Vagina (tissue), 2 donors: ENCODE measurements around the gene SLC37A3. TPM values are rescaled to one million over a fixed set of nuclear protein-coding genes. Genes with fewer than 3 reads are reported as not detected.
"Not testable (repeated sequence)": the region's sequence is repeated elsewhere in the genome, so short reads cannot be mapped to it uniquely, and the experiment has no call there.

Experiments
- DNase-seq, 2 donors: peaks; one replicate each; pipeline ENCODE4 v3.0.0-alpha.2; 2017; ENCODE audit errors: extremely low spot score in 2 of 2
- H3K27ac ChIP-seq: fragments of 200-600 bp; sonication (generic); one replicate; pipeline ENCODE4 v1.5.1; 2019
- H3K27me3 ChIP-seq: fragments of 200-600 bp; sonication (generic); one replicate; pipeline ENCODE4 v1.5.1; 2019
- H3K36me3 ChIP-seq, 2 donors: fragments of 200-600 bp; sonication (generic); one replicate each; pipeline ENCODE4 v1.5.1; 2017 to 2019
- H3K4me1 ChIP-seq: fragments of 200-600 bp; sonication (generic); one replicate; pipeline ENCODE4 v1.5.1; 2019
- H3K4me3 ChIP-seq, 2 donors: fragments of 200-600 bp; sonication (generic); 1 replicate in 1 of 2; 2 replicates in 1 of 2; pipeline ENCODE4 v1.5.1; 2016 to 2019
- H3K9me3 ChIP-seq: fragments of 200-600 bp; sonication (generic); one replicate; pipeline ENCODE4 v1.5.1; 2019
- POLR2A ChIP-seq, 2 donors: fragments of 450-650 bp; IDR thresholded peaks; one replicate each; pipeline ENCODE4 v1.6.1; 2017; ENCODE audit warnings: antibody characterized with exemption in 2 of 2, mild to moderate bottlenecking in 2 of 2, moderate library complexity in 2 of 2
- POLR2AphosphoS5 ChIP-seq, 2 donors: sonication (generic); formaldehyde crosslinking; IDR thresholded peaks; one replicate each; pipeline ENCODE4 v1.9.0; 2017; ENCODE audit warnings: antibody characterized with exemption in 2 of 2, mild to moderate bottlenecking in 2 of 2, low read depth in 1 of 2; ENCODE audit not compliant: insufficient read depth in 1 of 2
- intact Hi-C: fragments of 100-400 bp; cut with DNase I; formaldehyde crosslinking; loops from one replicate; pipeline ENCODE4 v1.15.1; 2023
- total RNA-seq: library from RNA; depleted of rRNA; stranded (reverse); fragments of >200 nt; gene quantifications from one replicate; pipeline ENCODE4 v1.2.3, GENCODE V29; 2016
- TF ChIP-seq, protein P1 (sequence below), 3 experiments: fragments of 450-650 bp in 2 of 3; fragments of 200-600 bp in 1 of 3; sonication (generic) in 1 of 3; IDR thresholded peaks; one replicate each; pipeline ENCODE4 v1.5.1; 2017 to 2019; ENCODE audit warnings: antibody characterized with exemption in 3 of 3, mild to moderate bottlenecking in 2 of 3, moderate library complexity in 2 of 3

Gene SLC37A3
- total RNA-seq, 1 donor from 2014 or later = 80.8 TPM

GRCh38 chr7:140342727-140343514 lies 55.4 kb downstream of the SLC37A3 start:
- Histone ChIP-seq H3K4me3 (no peak overlapping the region), H3K36me3 (peaks cover 0 to 32% of the 10 kb centered on the region in 2 donors), H3K9me3 (no peaks in the 10 kb centered on the region), H3K4me1 (no peaks in the 10 kb centered on the region), H3K27me3 (no peaks in the 10 kb centered on the region), H3K27ac (no peak overlapping the region)
- intact Hi-C loops = no loop called here
- DNase-seq = no peak
- TF ChIP-seq POLR2AphosphoS5 (IDR thresholded peaks at IDR 0.05; ENCODE audit: insufficient read depth in 1 of 2, low read depth in 1 of 2) (no peak), POLR2A (IDR thresholded peaks at IDR 0.05) (no peak)
- TF ChIP-seq, protein P1, sequence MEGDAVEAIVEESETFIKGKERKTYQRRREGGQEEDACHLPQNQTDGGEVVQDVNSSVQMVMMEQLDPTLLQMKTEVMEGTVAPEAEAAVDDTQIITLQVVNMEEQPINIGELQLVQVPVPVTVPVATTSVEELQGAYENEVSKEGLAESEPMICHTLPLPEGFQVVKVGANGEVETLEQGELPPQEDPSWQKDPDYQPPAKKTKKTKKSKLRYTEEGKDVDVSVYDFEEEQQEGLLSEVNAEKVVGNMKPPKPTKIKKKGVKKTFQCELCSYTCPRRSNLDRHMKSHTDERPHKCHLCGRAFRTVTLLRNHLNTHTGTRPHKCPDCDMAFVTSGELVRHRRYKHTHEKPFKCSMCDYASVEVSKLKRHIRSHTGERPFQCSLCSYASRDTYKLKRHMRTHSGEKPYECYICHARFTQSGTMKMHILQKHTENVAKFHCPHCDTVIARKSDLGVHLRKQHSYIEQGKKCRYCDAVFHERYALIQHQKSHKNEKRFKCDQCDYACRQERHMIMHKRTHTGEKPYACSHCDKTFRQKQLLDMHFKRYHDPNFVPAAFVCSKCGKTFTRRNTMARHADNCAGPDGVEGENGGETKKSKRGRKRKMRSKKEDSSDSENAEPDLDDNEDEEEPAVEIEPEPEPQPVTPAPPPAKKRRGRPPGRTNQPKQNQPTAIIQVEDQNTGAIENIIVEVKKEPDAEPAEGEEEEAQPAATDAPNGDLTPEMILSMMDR (IDR thresholded peaks at IDR 0.05) = no peak

DNA sequence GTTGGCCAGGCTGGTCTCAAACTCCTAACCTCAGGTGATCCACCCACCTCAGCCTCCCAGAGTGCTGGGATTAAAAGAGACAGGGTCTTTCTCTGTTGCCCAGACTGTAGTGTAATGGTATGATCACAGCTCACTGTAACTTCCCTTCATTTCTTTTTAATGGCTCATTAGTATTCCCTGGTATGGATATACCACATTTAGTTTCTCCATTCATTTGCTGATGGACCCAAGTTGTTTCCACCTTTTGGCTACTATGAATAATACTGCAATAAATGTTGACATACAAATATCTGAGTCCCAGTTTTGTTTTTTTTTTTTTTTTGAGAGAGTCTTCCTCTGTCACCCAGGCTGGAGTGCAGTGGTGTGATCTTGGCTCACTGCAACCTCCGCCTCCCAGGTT lies 59.4 kb downstream of the SLC37A3 start:
- H3K4me3 ChIP-seq, H3K9me3 ChIP-seq, DNase-seq, H3K27me3 ChIP-seq, H3K27ac ChIP-seq, intact Hi-C loops, H3K4me1 ChIP-seq: not testable (repeated sequence)
- H3K36me3 ChIP-seq = peaks cover 0 to 33% of the 10 kb centered on the region in 2 donors

GRCh38 chr7:140334341-140335057 lies 63.8 kb downstream of the SLC37A3 start:
- Histone ChIP-seq H3K36me3 (peaks cover 0 to 16% of the 10 kb centered on the region in 2 donors), H3K4me3 (no peak overlapping the region), H3K27ac (no peak overlapping the region), H3K9me3 (no peaks in the 10 kb centered on the region), H3K4me1 (no peaks in the 10 kb centered on the region), H3K27me3 (no peaks in the 10 kb centered on the region)
- no peak for DNase-seq
- intact Hi-C loops = no loop called here
- TF ChIP-seq, protein P1 (IDR thresholded peaks at IDR 0.05) = no peak
- TF ChIP-seq POLR2AphosphoS5 (IDR thresholded peaks at IDR 0.05; ENCODE audit: insufficient read depth in 1 of 2, low read depth in 1 of 2) (no peak), POLR2A (IDR thresholded peaks at IDR 0.05) (no peak)

GRCh38 chr7:140333686-140334085 lies 64.6 kb downstream of the SLC37A3 start:
- Histone ChIP-seq H3K4me1 (no peaks in the 10 kb centered on the region), H3K4me3 (no peak overlapping the region), H3K27ac (no peak overlapping the region), H3K27me3 (no peaks in the 10 kb centered on the region), H3K36me3 (peaks cover 0 to 16% of the 10 kb centered on the region in 2 donors), H3K9me3 (no peaks in the 10 kb centered on the region)
- intact Hi-C loops = no loop called here
- TF ChIP-seq, protein P1 (IDR thresholded peaks at IDR 0.05) = no peak
- no peak for TF ChIP-seq POLR2AphosphoS5 (IDR thresholded peaks at IDR 0.05; ENCODE audit: insufficient read depth in 1 of 2, low read depth in 1 of 2)
- TF ChIP-seq POLR2A (IDR thresholded peaks at IDR 0.05) = no peak
- no peak for DNase-seq

- Histone ChIP-seq H3K4me1 (no peaks in the 10 kb centered on the region), H3K9me3 (no peaks in the 10 kb centered on the region), H3K36me3 (peaks cover 0 to 16% of the 10 kb centered on the region in 2 donors), H3K4me3 (no peak overlapping the region), H3K27ac (no peak overlapping the region), H3K27me3 (no peaks in the 10 kb centered on the region)
- intact Hi-C loops = no loop called here
- DNase-seq = no peak
- TF ChIP-seq POLR2AphosphoS5 (IDR thresholded peaks at IDR 0.05; ENCODE audit: insufficient read depth in 1 of 2, low read depth in 1 of 2) (no peak), POLR2A (IDR thresholded peaks at IDR 0.05) (no peak)
- TF ChIP-seq, protein P1 (IDR thresholded peaks at IDR 0.05) = no peak
These were observed 65.1 kb downstream of the SLC37A3 start for GRCh38 chr7:140333223-140333622.
